ENCODE data around the gene GNGT2. TPM values are rescaled to one million over a fixed set of nuclear protein-coding genes. Genes with fewer than 3 reads are reported as not detected.

GNGT2 gene
- total and polyA plus RNA-seq, 4 donors = 0.23 to 2.2 (median 1.1) TPM

GRCh38 chr17:49183801-49184200 is 26.6 kb downstream of the GNGT2 start:
- H3K4me3 ChIP-seq (ENCODE audit: low read depth in 1 of 3, low read length in 3 of 3) = no peak overlapping the region
- no peak overlapping the region for H3K27ac ChIP-seq (ENCODE audit: low read depth in 1 of 2, low read length in 2 of 2)
- no peaks in the 10 kb centered on the region for H3K4me1 ChIP-seq (ENCODE audit: control insufficient read depth in 4 of 4, insufficient read depth in 4 of 4, low read length in 3 of 4)
- WGBS = 89% methylated on average over 7 of the region's 7 CpGs
- DNase-seq (ENCODE audit: low spot score) = no peak
- no peaks in the 10 kb centered on the region for H3K27me3 ChIP-seq (ENCODE audit: control insufficient read depth in 4 of 4, insufficient read depth in 4 of 4, low read length in 3 of 4)
- TF ChIP-seq, protein P1, sequence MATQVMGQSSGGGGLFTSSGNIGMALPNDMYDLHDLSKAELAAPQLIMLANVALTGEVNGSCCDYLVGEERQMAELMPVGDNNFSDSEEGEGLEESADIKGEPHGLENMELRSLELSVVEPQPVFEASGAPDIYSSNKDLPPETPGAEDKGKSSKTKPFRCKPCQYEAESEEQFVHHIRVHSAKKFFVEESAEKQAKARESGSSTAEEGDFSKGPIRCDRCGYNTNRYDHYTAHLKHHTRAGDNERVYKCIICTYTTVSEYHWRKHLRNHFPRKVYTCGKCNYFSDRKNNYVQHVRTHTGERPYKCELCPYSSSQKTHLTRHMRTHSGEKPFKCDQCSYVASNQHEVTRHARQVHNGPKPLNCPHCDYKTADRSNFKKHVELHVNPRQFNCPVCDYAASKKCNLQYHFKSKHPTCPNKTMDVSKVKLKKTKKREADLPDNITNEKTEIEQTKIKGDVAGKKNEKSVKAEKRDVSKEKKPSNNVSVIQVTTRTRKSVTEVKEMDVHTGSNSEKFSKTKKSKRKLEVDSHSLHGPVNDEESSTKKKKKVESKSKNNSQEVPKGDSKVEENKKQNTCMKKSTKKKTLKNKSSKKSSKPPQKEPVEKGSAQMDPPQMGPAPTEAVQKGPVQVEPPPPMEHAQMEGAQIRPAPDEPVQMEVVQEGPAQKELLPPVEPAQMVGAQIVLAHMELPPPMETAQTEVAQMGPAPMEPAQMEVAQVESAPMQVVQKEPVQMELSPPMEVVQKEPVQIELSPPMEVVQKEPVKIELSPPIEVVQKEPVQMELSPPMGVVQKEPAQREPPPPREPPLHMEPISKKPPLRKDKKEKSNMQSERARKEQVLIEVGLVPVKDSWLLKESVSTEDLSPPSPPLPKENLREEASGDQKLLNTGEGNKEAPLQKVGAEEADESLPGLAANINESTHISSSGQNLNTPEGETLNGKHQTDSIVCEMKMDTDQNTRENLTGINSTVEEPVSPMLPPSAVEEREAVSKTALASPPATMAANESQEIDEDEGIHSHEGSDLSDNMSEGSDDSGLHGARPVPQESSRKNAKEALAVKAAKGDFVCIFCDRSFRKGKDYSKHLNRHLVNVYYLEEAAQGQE (IDR thresholded peaks at IDR 0.05) = no peak
- TF ChIP-seq FOXA1 (IDR thresholded peaks at IDR 0.05) (no peak), NR2F2 (IDR thresholded peaks at IDR 0.05) (no peak), FOXA2 (IDR thresholded peaks at IDR 0.05) (no peak), ATF3 (IDR thresholded peaks at IDR 0.05) (no peak), SP1 (IDR thresholded peaks at IDR 0.05) (no peak), GABPA (IDR thresholded peaks at IDR 0.05 in 1 of 2, conservative IDR thresholded peaks at IDR 0.05 in 1 of 2) (no peak), RXRA (IDR thresholded peaks at IDR 0.05) (no peak), HNF4A (conservative IDR thresholded peaks at IDR 0.05) (no peak), JUND (IDR thresholded peaks at IDR 0.05) (no peak), TAF1 (conservative IDR thresholded peaks at IDR 0.05) (no peak), HNF4G (IDR thresholded peaks at IDR 0.05) (no peak), CTCF (IDR thresholded peaks at IDR 0.05; ENCODE audit: low read depth, low read length, missing input control) (no peak), RAD21 (IDR thresholded peaks at IDR 0.05) (no peak), YY1 (IDR thresholded peaks at IDR 0.05) (no peak), EGR1 (IDR thresholded peaks at IDR 0.05; ENCODE audit: low read depth in 2 of 2) (no peak)
- TF ChIP-seq, protein P2, sequence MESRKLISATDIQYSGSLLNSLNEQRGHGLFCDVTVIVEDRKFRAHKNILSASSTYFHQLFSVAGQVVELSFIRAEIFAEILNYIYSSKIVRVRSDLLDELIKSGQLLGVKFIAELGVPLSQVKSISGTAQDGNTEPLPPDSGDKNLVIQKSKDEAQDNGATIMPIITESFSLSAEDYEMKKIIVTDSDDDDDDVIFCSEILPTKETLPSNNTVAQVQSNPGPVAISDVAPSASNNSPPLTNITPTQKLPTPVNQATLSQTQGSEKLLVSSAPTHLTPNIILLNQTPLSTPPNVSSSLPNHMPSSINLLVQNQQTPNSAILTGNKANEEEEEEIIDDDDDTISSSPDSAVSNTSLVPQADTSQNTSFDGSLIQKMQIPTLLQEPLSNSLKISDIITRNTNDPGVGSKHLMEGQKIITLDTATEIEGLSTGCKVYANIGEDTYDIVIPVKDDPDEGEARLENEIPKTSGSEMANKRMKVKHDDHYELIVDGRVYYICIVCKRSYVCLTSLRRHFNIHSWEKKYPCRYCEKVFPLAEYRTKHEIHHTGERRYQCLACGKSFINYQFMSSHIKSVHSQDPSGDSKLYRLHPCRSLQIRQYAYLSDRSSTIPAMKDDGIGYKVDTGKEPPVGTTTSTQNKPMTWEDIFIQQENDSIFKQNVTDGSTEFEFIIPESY (IDR thresholded peaks at IDR 0.05) = no peak
- TF ChIP-seq, protein P3, sequence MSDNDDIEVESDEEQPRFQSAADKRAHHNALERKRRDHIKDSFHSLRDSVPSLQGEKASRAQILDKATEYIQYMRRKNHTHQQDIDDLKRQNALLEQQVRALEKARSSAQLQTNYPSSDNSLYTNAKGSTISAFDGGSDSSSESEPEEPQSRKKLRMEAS (IDR thresholded peaks at IDR 0.05) = no peak
- H3K9ac ChIP-seq (ENCODE audit: low read depth in 1 of 2, low read length in 2 of 2) = no peak overlapping the region
- no peaks in the 10 kb centered on the region for H3K36me3 ChIP-seq (ENCODE audit: control insufficient read depth in 4 of 4, insufficient read depth in 3 of 4, low read depth in 1 of 4, low read length in 3 of 4)
- H3K9me3 ChIP-seq (ENCODE audit: control insufficient read depth in 4 of 4, low read length in 3 of 4) = peaks cover 0 to 8% (median 2%) of the 10 kb centered on the region in 4 donors

Measured in liver (tissue), 9 donors.